Measurements from ENCODE around the gene KRT74.

- TF ChIP-seq, protein P1, sequence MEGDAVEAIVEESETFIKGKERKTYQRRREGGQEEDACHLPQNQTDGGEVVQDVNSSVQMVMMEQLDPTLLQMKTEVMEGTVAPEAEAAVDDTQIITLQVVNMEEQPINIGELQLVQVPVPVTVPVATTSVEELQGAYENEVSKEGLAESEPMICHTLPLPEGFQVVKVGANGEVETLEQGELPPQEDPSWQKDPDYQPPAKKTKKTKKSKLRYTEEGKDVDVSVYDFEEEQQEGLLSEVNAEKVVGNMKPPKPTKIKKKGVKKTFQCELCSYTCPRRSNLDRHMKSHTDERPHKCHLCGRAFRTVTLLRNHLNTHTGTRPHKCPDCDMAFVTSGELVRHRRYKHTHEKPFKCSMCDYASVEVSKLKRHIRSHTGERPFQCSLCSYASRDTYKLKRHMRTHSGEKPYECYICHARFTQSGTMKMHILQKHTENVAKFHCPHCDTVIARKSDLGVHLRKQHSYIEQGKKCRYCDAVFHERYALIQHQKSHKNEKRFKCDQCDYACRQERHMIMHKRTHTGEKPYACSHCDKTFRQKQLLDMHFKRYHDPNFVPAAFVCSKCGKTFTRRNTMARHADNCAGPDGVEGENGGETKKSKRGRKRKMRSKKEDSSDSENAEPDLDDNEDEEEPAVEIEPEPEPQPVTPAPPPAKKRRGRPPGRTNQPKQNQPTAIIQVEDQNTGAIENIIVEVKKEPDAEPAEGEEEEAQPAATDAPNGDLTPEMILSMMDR (optimal IDR thresholded peaks at IDR 0.05 in 1 of 3, IDR thresholded peaks at IDR 0.05 in 1 of 3, conservative IDR thresholded peaks at IDR 0.05 in 1 of 3; ENCODE audit: extremely low read depth in 1 of 3, insufficient read depth in 2 of 3, low read length in 3 of 3), result peak in 1 of 3 experiments; percentile 35
- TF ChIP-seq EZH2 (IDR thresholded peaks at IDR 0.05; ENCODE audit: low read length), result no peak
Observed at GRCh38 chr12:52534482-52534881, 39.2 kb downstream of the KRT74 start.
